Measurements from ENCODE around the gene SPO11.

The SPO11 gene

GRCh38 chr20:57309544-57310115, 20.0 kb upstream of the SPO11 start:
- in situ Hi-C loops (cut with MboI; ENCODE audit: low sequenced_read_pairs) = no loop called here

GRCh38 chr20:57310821-57311514, 18.6 kb upstream of the SPO11 start:
- in situ Hi-C loops (cut with MboI; ENCODE audit: low sequenced_read_pairs) = no loop called here

GRCh38 chr20:57312138-57312537, 17.5 kb upstream of the SPO11 start:
- in situ Hi-C loops (cut with MboI; ENCODE audit: low sequenced_read_pairs) = no loop called here

GRCh38 chr20:57313230-57313629, 16.4 kb upstream of the SPO11 start:
- in situ Hi-C loops (cut with MboI; ENCODE audit: low sequenced_read_pairs) = no loop called here

GRCh38 chr20:57313951-57314350, 15.7 kb upstream of the SPO11 start:
- in situ Hi-C loops (cut with MboI; ENCODE audit: low sequenced_read_pairs) = no loop called here

- in situ Hi-C loops (cut with MboI; ENCODE audit: low sequenced_read_pairs) = no loop called here
These were observed 14.3 kb upstream of the SPO11 start for GRCh38 chr20:57315083-57315975.

- in situ Hi-C loops (cut with MboI; ENCODE audit: low sequenced_read_pairs) = no loop called here
These were observed 13.6 kb upstream of the SPO11 start for GRCh38 chr20:57315976-57316480.

GRCh38 chr20:57316795-57317201, 12.8 kb upstream of the SPO11 start:
- in situ Hi-C loops (cut with MboI; ENCODE audit: low sequenced_read_pairs) = no loop called here

- in situ Hi-C loops (cut with MboI; ENCODE audit: low sequenced_read_pairs) = no loop called here
These were observed 12.3 kb upstream of the SPO11 start for GRCh38 chr20:57317316-57317788.

GRCh38 chr20:57317789-57318371, 11.7 kb upstream of the SPO11 start:
- in situ Hi-C loops (cut with MboI; ENCODE audit: low sequenced_read_pairs) = no loop called here

GRCh38 chr20:57319584-57319983, 10.0 kb upstream of the SPO11 start:
- in situ Hi-C loops (cut with MboI; ENCODE audit: low sequenced_read_pairs) = no loop called here

- in situ Hi-C loops (cut with MboI; ENCODE audit: low sequenced_read_pairs) = no loop called here
These were observed 9.2 kb upstream of the SPO11 start for GRCh38 chr20:57320358-57320757.

GRCh38 chr20:57321142-57321541, 8.5 kb upstream of the SPO11 start:
- in situ Hi-C loops (cut with MboI; ENCODE audit: low sequenced_read_pairs) = no loop called here

- in situ Hi-C loops (cut with MboI; ENCODE audit: low sequenced_read_pairs) = no loop called here
These were observed 7.1 kb upstream of the SPO11 start for GRCh38 chr20:57322476-57322875.

GRCh38 chr20:57323034-57323433, 6.6 kb upstream of the SPO11 start:
- in situ Hi-C loops (cut with MboI; ENCODE audit: low sequenced_read_pairs) = no loop called here

GRCh38 chr20:57325632-57326356, 3.8 kb upstream of the SPO11 start:
- in situ Hi-C loops (cut with MboI; ENCODE audit: low sequenced_read_pairs) = no loop called here

GRCh38 chr20:57326667-57327455, 2.7 kb upstream of the SPO11 start:
- in situ Hi-C loops (cut with MboI; ENCODE audit: low sequenced_read_pairs) = no loop called here

- in situ Hi-C loops (cut with MboI; ENCODE audit: low sequenced_read_pairs) = no loop called here
These were observed 1.8 kb upstream of the SPO11 start for GRCh38 chr20:57327820-57328219.

- in situ Hi-C loops (cut with MboI; ENCODE audit: low sequenced_read_pairs) = no loop called here
These were observed 1.4 kb downstream of the SPO11 start for GRCh38 chr20:57330998-57331397.

Data from hTERT RPE-1 (cell line).